AG04449 (cell line): ENCODE measurements around the gene MFAP3L.

Experiments used
- CTCF ChIA-PET: fragments of 350-600 bp; formaldehyde crosslinking; extraction: SDS; loops from one replicate; lab custom pipeline; 2021; ENCODE audit warnings: antibody characterized with exemption; lab: Yijun Ruan, JAX
- POLR2A ChIA-PET: fragments of 400-600, 350-600 bp; formaldehyde crosslinking; extraction: SDS; loops from one replicate; lab custom pipeline; 2020; ENCODE audit warnings: antibody characterized with exemption, inconsistent platforms; lab: Yijun Ruan, JAX
- DNase-seq: peaks from one replicate; pipeline ENCODE4 v3.0.0-alpha.2; 2010; ENCODE audit warnings: low read depth, low spot score
- H3K4me3 ChIP-seq: 2 replicates; pipeline ENCODE4 v1.5.1; 2011; ENCODE audit warnings: low read depth, mild to moderate bottlenecking, control low read depth, low read length
- CTCF ChIP-seq: IDR thresholded peaks from one replicate; pipeline ENCODE4 v1.5.1; 2011; ENCODE audit warnings: mild to moderate bottlenecking, moderate library complexity, low read length, control low read depth, inconsistent platforms; ENCODE audit not compliant: insufficient read depth; ENCODE audit errors: missing control alignments

Gene MFAP3L

GRCh38 chr4:170007113-170007512 lies 19.1 kb downstream of the MFAP3L start:
- TF ChIP-seq CTCF, result no peak
- no peak for DNase-seq
- H3K4me3 ChIP-seq, result no peak overlapping the region
- ChIA-PET CTCF (interaction anchor here (4.3 kb wide), 1 partner anchor 196 kb away, joined by 22 read pairs; no protein-coding TSS in a partner anchor), POLR2A (no interaction called here)

GRCh38 chr4:170005472-170005871 lies 20.7 kb downstream of the MFAP3L start:
- no peak overlapping the region for H3K4me3 ChIP-seq
- CTCF ChIA-PET, result no interaction called here
- no peak for DNase-seq
- POLR2A ChIA-PET, result no interaction called here
- TF ChIP-seq CTCF, result no peak

- POLR2A ChIA-PET, result no interaction called here
- TF ChIP-seq CTCF, result no peak
- CTCF ChIA-PET, result interaction anchor here (1.0 kb wide), 1 partner anchor 194 kb away, joined by 3 read pairs; no protein-coding TSS in a partner anchor
- no peak overlapping the region for H3K4me3 ChIP-seq
- DNase-seq, result no peak
Observed at GRCh38 chr4:170004651-170005295, 21.4 kb downstream of the MFAP3L start.

GRCh38 chr4:170003071-170004070 lies 22.8 kb downstream of the MFAP3L start:
- POLR2A ChIA-PET, result interaction anchor here (1.3 kb wide), 1 partner anchor 46 kb away, joined by 3 read pairs; no protein-coding TSS in a partner anchor
- no peak for DNase-seq

DNA sequence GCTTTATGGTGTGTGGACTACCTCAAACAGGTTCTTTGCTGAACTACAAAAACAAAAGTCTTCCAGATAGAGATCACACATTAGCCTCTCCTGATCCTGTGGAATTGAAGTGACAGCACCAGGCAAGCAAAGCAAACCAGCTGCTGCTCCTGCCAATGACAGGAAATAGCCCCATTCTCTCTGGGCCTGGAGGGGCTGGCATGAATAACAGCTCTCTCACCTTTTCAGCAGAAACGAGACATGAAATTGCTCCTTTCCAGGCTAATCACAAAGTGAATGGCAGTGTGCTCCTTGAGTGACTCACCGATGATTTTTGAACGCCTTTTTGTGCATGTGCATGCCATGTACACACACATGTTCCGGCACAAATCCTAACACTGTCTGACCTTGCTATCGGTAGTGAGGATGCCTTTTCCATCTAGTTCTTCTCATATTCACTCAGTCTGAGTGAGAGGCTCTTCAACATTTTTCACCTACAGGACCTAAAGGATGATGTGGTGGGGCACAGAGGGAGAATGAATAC lies 24.4 kb downstream of the MFAP3L start:
- H3K4me3 ChIP-seq, result no peak overlapping the region
- no peak for DNase-seq
- CTCF ChIA-PET, result no interaction called here
- TF ChIP-seq CTCF, result no peak
- POLR2A ChIA-PET, result no interaction called here

More at GRCh38 chr4:170003071-170004070, 22.8 kb downstream of the MFAP3L start:
- TF ChIP-seq CTCF, result no peak
- H3K4me3 ChIP-seq, result no peak overlapping the region
- CTCF ChIA-PET, result interaction anchor here (0.6 to 1.5 kb wide), 3 partner anchors 14 to 390 kb away, joined by 3 read pairs; no protein-coding TSS in a partner anchor
